Activated T-helper 1 cell treated with anti-CD3 and anti-CD28 coated beads, Interleukin-12 subunit alpha, Interleukin-12 subunit beta, Interleukin-2, Interleukin-4 antibody, amounts not matched to agents 30 ng/mL and 10 ng/mL and 1 ng/mL, durations not matched to agents 14 hours and 24 hours and 36 hours (primary cell): Measurements from ENCODE around the gene SHANK1. TPM values are rescaled to one million over a fixed set of nuclear protein-coding genes. Genes with fewer than 3 reads are reported as not detected.
"Not testable (repeated sequence)": the region's sequence is repeated elsewhere in the genome, so short reads cannot be mapped to it uniquely, and the experiment has no call there.

ENCODE experiments used
- DNase-seq: peaks from one replicate; pipeline ENCODE4 v3.0.0; 2021; ENCODE audit warnings: low spot score
- H3K27ac Mint-ChIP-seq: one replicate; pipeline ENCODE4 v1.8.0; 2021; ENCODE audit warnings: mild to moderate bottlenecking, mixed read lengths
- H3K27me3 Mint-ChIP-seq: one replicate; pipeline ENCODE4 v1.8.0; 2022; ENCODE audit warnings: mild to moderate bottlenecking, moderate library complexity, mixed read lengths; ENCODE audit not compliant: insufficient read depth
- H3K36me3 Mint-ChIP-seq: one replicate; pipeline ENCODE4 v1.8.0; 2021; ENCODE audit warnings: low read depth, mixed read lengths
- H3K4me1 Mint-ChIP-seq: one replicate; pipeline ENCODE4 v1.8.0; 2021; ENCODE audit warnings: low read depth, mixed read lengths
- H3K4me3 Mint-ChIP-seq: one replicate; pipeline ENCODE4 v1.8.0; 2021; ENCODE audit warnings: mild to moderate bottlenecking, moderate library complexity, mixed read lengths
- H3K9me3 Mint-ChIP-seq: one replicate; pipeline ENCODE4 v1.8.0; 2021; ENCODE audit warnings: mixed read lengths
- intact Hi-C: fragments of 100-400 bp; cut with micrococcal nuclease; formaldehyde crosslinking; loops from one replicate; pipeline ENCODE4 v1.15.1; 2024
- total RNA-seq: library from RNA; stranded (reverse); gene quantifications from 2 replicates; pipeline ENCODE4 v1.2.3, GENCODE V29; 2022

Gene SHANK1
- total RNA-seq, 1 donor from 2014 or later: not detected

- H3K4me1 Mint-ChIP-seq, intact Hi-C loops, H3K27ac Mint-ChIP-seq, H3K27me3 Mint-ChIP-seq, H3K4me3 Mint-ChIP-seq, H3K36me3 Mint-ChIP-seq, H3K9me3 Mint-ChIP-seq, DNase-seq: not testable (repeated sequence)
These were observed 100.4 kb downstream of the SHANK1 start for GRCh38 chr19:50619184-50619583.

- H3K9me3 Mint-ChIP-seq, H3K27ac Mint-ChIP-seq, H3K27me3 Mint-ChIP-seq, DNase-seq, H3K4me1 Mint-ChIP-seq, H3K36me3 Mint-ChIP-seq, H3K4me3 Mint-ChIP-seq, intact Hi-C loops: not testable (repeated sequence)
These were observed 101.2 kb downstream of the SHANK1 start for GRCh38 chr19:50618379-50618778.

- H3K36me3 Mint-ChIP-seq, H3K4me3 Mint-ChIP-seq, DNase-seq, H3K9me3 Mint-ChIP-seq, H3K27ac Mint-ChIP-seq, intact Hi-C loops, H3K4me1 Mint-ChIP-seq, H3K27me3 Mint-ChIP-seq: not testable (repeated sequence)
These were observed 106.8 kb downstream of the SHANK1 start for GRCh38 chr19:50612504-50613404.

Other genes starting within 250 kb of the SHANK1 start
- gene EMC10, start 243.3 kb downstream of the SHANK1 start, total RNA-seq: 90.0 and 95.4 TPM in 2 replicates
- 0.39 and 0.88 TPM in 2 replicates for gene GARIN5A, start 243.0 kb downstream of the SHANK1 start, total RNA-seq
- 38.5 and 41.7 TPM in 2 replicates for gene JOSD2, start 208.6 kb downstream of the SHANK1 start, total RNA-seq
- gene ASPDH, start 205.9 kb downstream of the SHANK1 start, total RNA-seq: not detected in 2 replicates
- 0.05 and 0.15 TPM in 2 replicates for gene LRRC4B, start 151.4 kb downstream of the SHANK1 start, total RNA-seq
- not detected in 2 replicates for gene SYT3, start 79.9 kb downstream of the SHANK1 start, total RNA-seq
- gene C19orf81, start 70.4 kb downstream of the SHANK1 start, total RNA-seq: not detected in 2 replicates
- gene CLEC11A, start 3.6 kb upstream of the SHANK1 start, total RNA-seq: 0.75 and 0.83 TPM in 2 replicates
- not detected in 2 replicates for gene GPR32, start 50.7 kb upstream of the SHANK1 start, total RNA-seq
- gene ACP4, start 70.6 kb upstream of the SHANK1 start, total RNA-seq: not detected in 2 replicates
- 2.5 and 3.4 TPM in 2 replicates for gene KLK1, start 104.0 kb upstream of the SHANK1 start, total RNA-seq
- gene KLK15, start 113.8 kb upstream of the SHANK1 start, total RNA-seq: not detected in 2 replicates
- not detected in 2 replicates for gene KLK3, start 135.1 kb upstream of the SHANK1 start, total RNA-seq
- gene KLK2, start 153.6 kb upstream of the SHANK1 start, total RNA-seq: not detected in 2 replicates
- not detected in 2 replicates for gene KLK4, start 191.6 kb upstream of the SHANK1 start, total RNA-seq
- not detected in 2 replicates for gene KLK5, start 233.2 kb upstream of the SHANK1 start, total RNA-seq
- not detected in 2 replicates for gene KLK6, start 249.8 kb upstream of the SHANK1 start, total RNA-seq